AG04449 (cell line): ENCODE measurements around the gene ZFP1.

ENCODE experiments used
- CTCF ChIA-PET: fragments of 350-600 bp; formaldehyde crosslinking; extraction: SDS; loops from one replicate; lab custom pipeline; 2021; ENCODE audit warnings: antibody characterized with exemption; lab: Yijun Ruan, JAX
- POLR2A ChIA-PET: fragments of 400-600, 350-600 bp; formaldehyde crosslinking; extraction: SDS; loops from one replicate; lab custom pipeline; 2020; ENCODE audit warnings: antibody characterized with exemption, inconsistent platforms; lab: Yijun Ruan, JAX
- DNase-seq: peaks from one replicate; pipeline ENCODE4 v3.0.0-alpha.2; 2010; ENCODE audit warnings: low read depth, low spot score
- H3K4me3 ChIP-seq: 2 replicates; pipeline ENCODE4 v1.5.1; 2011; ENCODE audit warnings: low read depth, mild to moderate bottlenecking, control low read depth, low read length
- TF ChIP-seq, protein P1 (sequence below): IDR thresholded peaks from one replicate; pipeline ENCODE4 v1.5.1; 2011; ENCODE audit warnings: mild to moderate bottlenecking, moderate library complexity, low read length, control low read depth, inconsistent platforms; ENCODE audit not compliant: insufficient read depth; ENCODE audit errors: missing control alignments

Gene ZFP1

DNA sequence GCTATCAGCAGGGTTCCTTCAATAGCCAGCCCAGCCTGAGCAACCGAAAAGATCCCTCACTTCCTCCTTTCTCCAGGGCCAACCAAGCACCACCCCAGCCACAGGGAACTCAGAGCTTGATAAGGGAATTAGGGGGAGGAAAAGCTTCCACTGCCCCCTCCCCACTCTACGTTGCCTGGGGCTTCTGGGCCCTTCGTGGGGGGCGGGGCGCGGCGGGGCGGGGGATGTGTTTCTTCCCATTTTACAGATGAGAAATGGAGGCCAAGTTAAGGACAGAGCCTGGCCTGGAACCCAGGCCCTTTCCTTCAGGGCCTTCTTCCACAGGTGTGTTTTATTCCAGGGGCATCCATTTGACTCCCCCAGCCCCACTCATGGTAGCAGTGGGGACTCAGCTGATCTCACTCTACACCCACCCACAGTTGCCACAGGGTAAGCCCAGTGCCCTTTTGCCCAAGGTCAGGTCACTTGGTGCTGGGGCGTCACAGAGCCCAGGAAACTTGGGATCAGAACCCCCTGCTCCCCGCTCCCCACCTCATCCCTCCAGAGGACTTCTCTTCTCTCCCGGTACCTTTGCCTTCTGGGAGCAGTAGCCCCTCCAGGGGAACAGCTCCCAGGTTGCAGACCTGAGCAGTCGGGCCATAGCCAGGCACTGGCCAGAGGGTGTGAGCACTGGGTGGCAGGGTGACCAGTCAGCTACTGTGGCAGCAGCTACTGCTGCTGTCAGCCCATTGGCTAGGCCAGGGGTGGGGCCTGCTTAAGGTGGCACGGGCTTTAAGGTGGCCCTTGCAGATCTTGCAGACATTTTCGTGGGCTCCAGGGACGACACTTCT, 32.0 kb upstream of the ZFP1 start, which contains the start of gene LDHD:
TSS of gene LDHD (minus strand) at position 700 of the 830 bp plus-strand sequence. CDS start at position 640, 60 bp downstream.
- POLR2A ChIA-PET = no interaction called here
- CTCF ChIA-PET = interaction anchor here (1.0 to 2.8 kb wide), 3 partner anchors 118 to 123 kb away, joined by 3 to 12 read pairs (median 4); partner anchors contain the start of gene ZNRF1
- TF ChIP-seq, protein P1, sequence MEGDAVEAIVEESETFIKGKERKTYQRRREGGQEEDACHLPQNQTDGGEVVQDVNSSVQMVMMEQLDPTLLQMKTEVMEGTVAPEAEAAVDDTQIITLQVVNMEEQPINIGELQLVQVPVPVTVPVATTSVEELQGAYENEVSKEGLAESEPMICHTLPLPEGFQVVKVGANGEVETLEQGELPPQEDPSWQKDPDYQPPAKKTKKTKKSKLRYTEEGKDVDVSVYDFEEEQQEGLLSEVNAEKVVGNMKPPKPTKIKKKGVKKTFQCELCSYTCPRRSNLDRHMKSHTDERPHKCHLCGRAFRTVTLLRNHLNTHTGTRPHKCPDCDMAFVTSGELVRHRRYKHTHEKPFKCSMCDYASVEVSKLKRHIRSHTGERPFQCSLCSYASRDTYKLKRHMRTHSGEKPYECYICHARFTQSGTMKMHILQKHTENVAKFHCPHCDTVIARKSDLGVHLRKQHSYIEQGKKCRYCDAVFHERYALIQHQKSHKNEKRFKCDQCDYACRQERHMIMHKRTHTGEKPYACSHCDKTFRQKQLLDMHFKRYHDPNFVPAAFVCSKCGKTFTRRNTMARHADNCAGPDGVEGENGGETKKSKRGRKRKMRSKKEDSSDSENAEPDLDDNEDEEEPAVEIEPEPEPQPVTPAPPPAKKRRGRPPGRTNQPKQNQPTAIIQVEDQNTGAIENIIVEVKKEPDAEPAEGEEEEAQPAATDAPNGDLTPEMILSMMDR = no peak
- peak within 1 kb of the TSS; percentile 53 for H3K4me3 ChIP-seq
- no peak for DNase-seq

DNA sequence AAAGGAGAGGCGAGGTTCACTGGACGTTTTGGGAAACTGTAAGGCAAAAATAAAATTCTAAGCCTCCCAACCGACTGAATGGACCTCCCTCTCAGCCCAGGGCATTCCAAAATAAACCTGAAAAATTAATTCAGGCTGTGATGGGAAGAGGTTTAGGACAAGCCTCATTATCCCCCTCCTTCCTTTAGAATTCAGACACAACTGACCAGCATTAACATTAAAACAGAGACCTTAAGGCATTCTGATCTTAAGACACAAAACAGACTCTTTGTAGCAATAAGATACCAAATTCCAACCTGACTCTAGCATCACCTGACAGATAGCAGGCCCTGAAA, 31.4 kb upstream of the ZFP1 start:
- POLR2A ChIA-PET = no interaction called here
- CTCF ChIA-PET = interaction anchor here (1.0 to 2.8 kb wide), 3 partner anchors 119 to 123 kb away, joined by 3 to 12 read pairs (median 4); partner anchors contain the start of gene ZNRF1
- H3K4me3 ChIP-seq = no peak overlapping the region
- TF ChIP-seq, protein P1 = no peak
- no peak for DNase-seq

DNA sequence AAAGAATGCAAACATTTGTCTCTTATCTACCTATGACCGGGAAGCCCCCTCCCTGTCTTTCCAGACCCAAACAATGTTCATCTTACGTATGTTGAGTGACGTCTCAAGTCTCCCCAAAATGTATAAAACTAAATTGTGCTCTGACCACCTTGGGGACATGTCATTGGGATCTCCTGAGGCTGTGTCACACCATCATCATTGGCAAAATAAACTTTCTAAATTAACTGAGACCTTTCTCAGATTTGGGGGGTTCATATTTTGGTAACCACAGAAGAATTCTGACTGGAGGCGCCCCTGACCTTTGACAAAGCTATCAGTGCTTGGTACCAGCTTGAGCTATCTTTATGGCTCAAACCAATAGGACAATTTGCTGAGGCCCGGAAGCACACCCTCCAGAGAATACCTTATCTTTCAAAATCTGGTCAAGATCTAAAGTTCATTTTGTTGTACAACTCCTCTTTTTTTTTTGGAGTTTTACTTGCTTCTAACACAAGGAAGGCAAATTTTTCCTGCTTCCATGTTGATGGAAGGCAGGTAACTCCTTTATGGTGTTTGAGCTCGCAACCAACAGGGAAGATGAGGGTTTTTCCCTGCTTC, 29.3 kb upstream of the ZFP1 start:
- TF ChIP-seq, protein P1 = no peak
- H3K4me3 ChIP-seq = no peak overlapping the region
- ChIA-PET CTCF (interaction anchor here (0.5 to 7.7 kb wide), 6 partner anchors 8 to 134 kb away, joined by 3 to 50 read pairs (median 4); partner anchors contain the start of genes WDR59 and ZNRF1), POLR2A (no interaction called here)
- DNase-seq = no peak

DNA sequence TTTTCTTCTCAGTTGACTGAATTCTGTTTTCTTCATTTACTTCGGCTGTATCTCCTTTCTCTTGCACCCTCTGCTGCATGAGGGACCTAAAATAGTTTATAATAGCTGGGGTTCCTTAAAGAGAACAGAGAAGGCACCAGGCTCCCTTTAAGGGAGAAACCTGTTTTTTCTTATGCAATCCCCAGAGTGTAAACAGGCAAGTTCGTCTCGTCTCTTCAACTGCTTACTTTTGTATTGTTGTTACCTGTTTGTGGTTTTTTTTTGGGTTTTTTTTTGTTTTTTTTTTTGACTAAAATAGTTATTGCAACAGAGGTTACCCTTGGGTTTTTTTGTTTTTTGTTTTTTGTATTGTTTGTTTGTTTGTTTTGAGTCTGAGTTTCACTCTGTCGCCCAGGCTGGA, 28.1 kb upstream of the ZFP1 start:
- no peak for DNase-seq
- no peak overlapping the region for H3K4me3 ChIP-seq
- TF ChIP-seq, protein P1 = no peak
- CTCF ChIA-PET = interaction anchor here (2.2 to 7.7 kb wide), 2 partner anchors 9 to 122 kb away, joined by 8 to 50 read pairs (median 10); partner anchors contain the start of gene ZNRF1
- POLR2A ChIA-PET = no interaction called here

DNA sequence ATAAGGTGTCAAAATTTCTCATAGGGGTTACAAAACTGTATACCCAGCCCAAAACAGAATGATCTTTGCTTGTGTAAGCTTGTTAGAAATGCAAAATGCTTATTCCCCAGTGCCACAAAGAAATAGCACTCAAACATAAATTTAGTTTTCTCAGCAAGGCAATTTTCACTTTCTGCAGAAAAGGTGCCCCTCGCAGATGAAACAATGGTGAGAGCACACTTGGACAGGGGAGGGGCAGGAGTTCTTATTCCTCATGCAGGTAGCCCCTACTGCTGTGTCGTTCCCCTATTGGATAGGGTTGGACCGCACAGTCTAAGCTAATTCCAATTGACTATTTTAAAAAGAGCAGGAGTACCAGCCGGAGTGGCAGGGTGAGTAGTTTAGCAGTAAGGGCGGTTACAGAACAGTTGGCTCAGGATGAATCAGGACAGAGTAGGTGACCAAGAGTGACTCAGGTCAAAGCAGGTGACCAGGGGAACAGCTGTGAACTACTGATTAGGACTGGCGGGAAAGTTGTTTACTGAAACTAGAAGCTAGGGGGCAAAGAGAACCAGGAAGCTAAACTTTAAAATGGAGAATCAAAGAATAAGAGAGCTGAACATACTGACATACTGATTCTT, 26.3 kb upstream of the ZFP1 start:
- CTCF ChIA-PET = interaction anchor here (1.7 to 7.7 kb wide), 3 partner anchors 9 to 124 kb away, joined by 3 to 50 read pairs (median 10); partner anchors contain the start of gene ZNRF1

More for the DNA sequence above, 26.3 kb upstream of the ZFP1 start:
- no peak overlapping the region for H3K4me3 ChIP-seq
- TF ChIP-seq, protein P1 = no peak
- POLR2A ChIA-PET = no interaction called here
- no peak for DNase-seq
